AG09309 (cell line): Measurements from ENCODE around the gene NELL2.

Experiments used
- DNase-seq: peaks from one replicate; pipeline ENCODE4 v3.0.0-alpha.2; 2010; ENCODE audit warnings: low read depth
- H3K4me3 ChIP-seq: 2 replicates; pipeline ENCODE4 v1.5.1; 2011; ENCODE audit warnings: mild to moderate bottlenecking, low read depth, low read length, moderate library complexity; ENCODE audit not compliant: control insufficient read depth
- TF ChIP-seq, protein P1 (sequence below): IDR thresholded peaks from 2 replicates; pipeline ENCODE4 v1.5.1; 2011; ENCODE audit warnings: mild to moderate bottlenecking, low read depth, low read length, inconsistent platforms; ENCODE audit not compliant: insufficient read depth, control insufficient read depth; ENCODE audit errors: missing control alignments

The NELL2 gene

DNA sequence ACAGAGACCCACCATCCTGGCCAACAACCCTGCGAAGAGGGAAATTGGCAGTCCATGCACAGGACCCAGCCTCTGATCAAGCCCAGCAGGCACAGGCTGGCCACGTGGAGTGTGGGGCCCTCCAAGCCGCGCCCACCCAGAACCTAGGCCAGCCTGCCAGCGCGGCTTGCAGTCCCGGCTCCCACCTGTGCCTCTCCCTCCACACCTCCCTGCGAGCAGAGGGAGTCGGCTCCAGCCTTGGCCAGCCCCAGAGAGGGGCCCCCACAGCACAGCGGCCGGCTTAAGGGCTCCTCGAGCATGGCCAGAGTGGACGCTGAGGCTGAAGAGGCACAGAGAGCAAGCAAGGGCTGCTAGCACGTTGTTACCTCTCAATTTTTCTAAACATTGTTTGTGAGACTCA lies 373.4 kb downstream of the NELL2 start:
- H3K4me3 ChIP-seq: no peak overlapping the region
- no peak for DNase-seq
- TF ChIP-seq, protein P1, sequence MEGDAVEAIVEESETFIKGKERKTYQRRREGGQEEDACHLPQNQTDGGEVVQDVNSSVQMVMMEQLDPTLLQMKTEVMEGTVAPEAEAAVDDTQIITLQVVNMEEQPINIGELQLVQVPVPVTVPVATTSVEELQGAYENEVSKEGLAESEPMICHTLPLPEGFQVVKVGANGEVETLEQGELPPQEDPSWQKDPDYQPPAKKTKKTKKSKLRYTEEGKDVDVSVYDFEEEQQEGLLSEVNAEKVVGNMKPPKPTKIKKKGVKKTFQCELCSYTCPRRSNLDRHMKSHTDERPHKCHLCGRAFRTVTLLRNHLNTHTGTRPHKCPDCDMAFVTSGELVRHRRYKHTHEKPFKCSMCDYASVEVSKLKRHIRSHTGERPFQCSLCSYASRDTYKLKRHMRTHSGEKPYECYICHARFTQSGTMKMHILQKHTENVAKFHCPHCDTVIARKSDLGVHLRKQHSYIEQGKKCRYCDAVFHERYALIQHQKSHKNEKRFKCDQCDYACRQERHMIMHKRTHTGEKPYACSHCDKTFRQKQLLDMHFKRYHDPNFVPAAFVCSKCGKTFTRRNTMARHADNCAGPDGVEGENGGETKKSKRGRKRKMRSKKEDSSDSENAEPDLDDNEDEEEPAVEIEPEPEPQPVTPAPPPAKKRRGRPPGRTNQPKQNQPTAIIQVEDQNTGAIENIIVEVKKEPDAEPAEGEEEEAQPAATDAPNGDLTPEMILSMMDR: no peak

DNA sequence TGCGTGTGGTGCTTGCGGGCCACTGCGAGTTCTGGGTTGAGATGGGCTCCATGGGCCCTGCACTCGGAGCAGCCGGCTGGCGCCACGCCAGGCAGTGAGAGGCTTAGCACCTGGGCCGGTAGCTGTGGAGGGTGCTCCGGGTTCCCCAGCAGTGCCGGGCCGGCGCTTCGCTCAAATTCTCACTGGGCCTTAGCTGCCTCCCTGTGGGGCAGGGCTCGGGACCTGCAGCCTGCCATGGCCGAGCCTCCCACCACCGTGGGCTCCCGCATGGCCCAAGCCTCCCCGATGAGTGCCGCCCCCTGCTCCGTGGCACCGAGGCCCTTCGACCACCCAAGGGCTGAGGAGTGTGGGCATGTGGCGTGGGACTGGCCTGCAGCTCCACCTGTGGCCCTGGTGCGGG lies 375.7 kb downstream of the NELL2 start:
- DNase-seq: no peak
- TF ChIP-seq, protein P1: no peak
- no peak overlapping the region for H3K4me3 ChIP-seq

DNA sequence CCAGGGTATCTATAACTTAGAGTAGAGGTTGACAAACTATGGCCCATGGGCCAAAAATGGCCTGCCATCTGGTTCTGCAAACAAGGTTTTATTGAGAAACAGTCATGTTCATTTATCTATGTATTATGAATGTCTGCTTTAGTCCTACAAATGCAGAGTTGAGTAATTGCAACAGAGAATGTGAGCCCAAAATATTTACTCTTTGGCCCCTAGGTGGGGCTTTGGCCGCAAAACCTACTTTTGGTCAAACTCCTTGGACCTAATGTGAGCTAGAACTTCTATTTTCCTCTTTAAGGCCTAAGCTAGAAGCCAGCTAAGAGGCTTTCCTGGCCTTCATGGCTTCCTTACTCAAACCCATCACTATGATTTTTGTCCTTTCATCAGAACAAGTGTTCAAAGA lies 379.1 kb downstream of the NELL2 start:
- TF ChIP-seq, protein P1: no peak

DNA sequence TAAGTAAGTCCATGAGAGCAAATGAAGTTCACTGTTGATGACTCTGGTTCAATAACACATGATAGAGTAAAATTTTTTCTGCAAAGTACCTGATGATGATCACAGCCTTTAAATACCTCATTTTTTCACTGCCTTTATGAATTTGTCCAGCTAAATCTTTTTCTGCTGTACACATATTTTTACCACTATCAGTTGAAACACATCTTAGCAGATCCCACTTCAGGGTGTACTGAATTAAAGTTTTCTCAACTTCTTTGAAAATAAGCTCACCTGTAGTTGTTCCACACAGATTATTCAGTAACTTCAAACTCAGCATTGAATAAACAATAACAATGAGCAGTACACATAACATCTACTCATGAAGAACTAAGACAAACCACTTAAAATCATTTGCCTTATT lies 385.9 kb downstream of the NELL2 start:
- TF ChIP-seq, protein P1: no peak
- no peak for DNase-seq
- H3K4me3 ChIP-seq: no peak overlapping the region

More for the DNA sequence above, 379.1 kb downstream of the NELL2 start:
- DNase-seq: no peak
- H3K4me3 ChIP-seq: no peak overlapping the region

DNA sequence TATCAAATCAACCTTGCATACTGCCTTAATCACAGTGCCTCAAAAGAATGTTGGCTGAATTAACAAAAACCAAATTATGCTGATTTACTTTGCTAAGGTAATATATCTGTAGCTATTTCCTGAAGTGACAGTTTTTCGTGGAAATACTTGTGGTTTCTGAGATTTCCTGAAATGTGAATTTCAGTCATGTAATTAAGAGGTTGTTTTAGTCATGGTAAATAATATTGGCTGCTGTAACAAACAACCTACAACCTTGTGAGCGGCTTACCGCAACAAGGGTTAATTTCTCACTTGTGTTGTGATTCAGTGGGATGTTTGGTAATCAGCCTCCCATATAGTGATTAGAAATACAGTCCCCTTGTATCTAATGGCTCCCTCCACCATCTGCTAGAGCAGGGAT lies 387.9 kb downstream of the NELL2 start:
- H3K4me3 ChIP-seq: no peak overlapping the region
- TF ChIP-seq, protein P1: no peak
- no peak for DNase-seq

DNA sequence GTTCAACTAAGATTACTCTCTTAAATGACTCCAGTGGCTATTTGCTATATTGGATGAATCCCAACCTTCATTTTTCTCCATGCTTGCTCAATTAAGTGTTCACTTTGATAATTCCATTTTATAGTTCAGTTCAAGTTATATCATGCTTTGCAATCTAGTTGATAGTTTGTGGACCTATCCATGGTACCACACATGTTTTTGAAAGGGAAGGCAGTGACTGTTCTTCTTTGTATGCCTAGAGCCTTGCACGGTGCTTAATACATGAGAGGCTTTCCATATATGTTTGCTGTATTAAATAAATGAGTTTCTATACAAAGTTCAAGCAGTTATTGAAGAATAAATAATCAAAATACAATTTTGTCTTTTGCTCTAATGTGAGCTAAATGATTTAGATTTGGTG lies 391.3 kb downstream of the NELL2 start:
- no peak overlapping the region for H3K4me3 ChIP-seq
- TF ChIP-seq, protein P1: no peak
- no peak for DNase-seq
